Suprapubic skin (tissue), 3 donors: ENCODE measurements around the gene PIP5K1B.

Source experiments
- POLR2A ChIP-seq, 2 donors: fragments of 450-650 bp; IDR thresholded peaks; one replicate each; pipeline ENCODE4 v1.6.1; 2017; ENCODE audit warnings: antibody characterized with exemption in 2 of 2, mild to moderate bottlenecking in 2 of 2, moderate library complexity in 2 of 2
- TF ChIP-seq, protein P1 (sequence below), 2 donors: fragments of 200-600 bp in 1 of 2; fragments of 450-650 bp in 1 of 2; sonication (generic) in 1 of 2; IDR thresholded peaks; one replicate each; pipeline ENCODE4 v1.5.1; 2016 to 2019; ENCODE audit warnings: antibody characterized with exemption in 2 of 2, mild to moderate bottlenecking in 1 of 2, moderate library complexity in 1 of 2

DNA sequence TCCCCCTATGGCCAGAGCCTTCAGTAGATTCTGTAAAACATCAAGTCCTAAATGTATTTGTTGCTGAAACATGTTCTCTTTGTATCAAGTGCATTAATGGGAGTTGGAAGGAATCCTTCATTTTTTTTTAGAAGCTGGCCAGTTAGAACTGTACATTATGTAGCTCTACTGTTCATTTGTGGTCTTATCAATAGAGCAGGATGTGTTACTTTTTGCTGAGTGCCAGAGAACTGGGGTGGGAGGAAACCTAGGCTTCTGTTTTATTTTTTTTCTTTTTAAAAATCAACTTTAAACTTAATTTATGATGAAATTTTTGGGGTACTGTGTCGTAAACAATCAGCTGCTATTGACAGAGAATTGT lies 5.1 kb downstream of the PIP5K1B start:
- TF ChIP-seq, protein P1, sequence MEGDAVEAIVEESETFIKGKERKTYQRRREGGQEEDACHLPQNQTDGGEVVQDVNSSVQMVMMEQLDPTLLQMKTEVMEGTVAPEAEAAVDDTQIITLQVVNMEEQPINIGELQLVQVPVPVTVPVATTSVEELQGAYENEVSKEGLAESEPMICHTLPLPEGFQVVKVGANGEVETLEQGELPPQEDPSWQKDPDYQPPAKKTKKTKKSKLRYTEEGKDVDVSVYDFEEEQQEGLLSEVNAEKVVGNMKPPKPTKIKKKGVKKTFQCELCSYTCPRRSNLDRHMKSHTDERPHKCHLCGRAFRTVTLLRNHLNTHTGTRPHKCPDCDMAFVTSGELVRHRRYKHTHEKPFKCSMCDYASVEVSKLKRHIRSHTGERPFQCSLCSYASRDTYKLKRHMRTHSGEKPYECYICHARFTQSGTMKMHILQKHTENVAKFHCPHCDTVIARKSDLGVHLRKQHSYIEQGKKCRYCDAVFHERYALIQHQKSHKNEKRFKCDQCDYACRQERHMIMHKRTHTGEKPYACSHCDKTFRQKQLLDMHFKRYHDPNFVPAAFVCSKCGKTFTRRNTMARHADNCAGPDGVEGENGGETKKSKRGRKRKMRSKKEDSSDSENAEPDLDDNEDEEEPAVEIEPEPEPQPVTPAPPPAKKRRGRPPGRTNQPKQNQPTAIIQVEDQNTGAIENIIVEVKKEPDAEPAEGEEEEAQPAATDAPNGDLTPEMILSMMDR (IDR thresholded peaks at IDR 0.05) = no peak
- TF ChIP-seq POLR2A (IDR thresholded peaks at IDR 0.05) = no peak
